GM12874 (cell line): ENCODE results near the gene PCK2.

Experiments
- CTCF ChIP-seq: IDR thresholded peaks from 2 replicates; pipeline ENCODE4 v1.5.1; 2011; ENCODE audit warnings: low read depth, mild to moderate bottlenecking, control low read depth, low read length, moderate library complexity; ENCODE audit not compliant: insufficient read depth

Gene PCK2

GRCh38 chr14:24132061-24132685, 38.1 kb downstream of the PCK2 start:
- no peak for TF ChIP-seq CTCF

- TF ChIP-seq CTCF: no peak
Observed at GRCh38 chr14:24132976-24133375, 38.9 kb downstream of the PCK2 start.

- TF ChIP-seq CTCF: no peak
Observed at GRCh38 chr14:24133735-24134134, 39.6 kb downstream of the PCK2 start.

GRCh38 chr14:24135584-24135833, 41.4 kb downstream of the PCK2 start:
- TF ChIP-seq CTCF: no peak

- TF ChIP-seq CTCF: no peak
Observed at GRCh38 chr14:24135834-24136683, 41.9 kb downstream of the PCK2 start, which contains the start of gene PSME1. Gene PSME1 (plus strand): TSS chr14:24136194. CDS start chr14:24136263, 69 bp downstream.

- TF ChIP-seq CTCF: no peak
Observed at GRCh38 chr14:24136684-24137528, 42.8 kb downstream of the PCK2 start.
